Activated CD4-positive, alpha-beta T cell treated with anti-CD3 and anti-CD28 coated beads for 4 hours (primary cell): Measurements from ENCODE around the gene HAND2.

ENCODE experiments used
- DNase-seq, 2 donors: peaks; one replicate each; pipeline ENCODE4 v3.0.0-alpha.2; 2020

The HAND2 gene

DNA sequence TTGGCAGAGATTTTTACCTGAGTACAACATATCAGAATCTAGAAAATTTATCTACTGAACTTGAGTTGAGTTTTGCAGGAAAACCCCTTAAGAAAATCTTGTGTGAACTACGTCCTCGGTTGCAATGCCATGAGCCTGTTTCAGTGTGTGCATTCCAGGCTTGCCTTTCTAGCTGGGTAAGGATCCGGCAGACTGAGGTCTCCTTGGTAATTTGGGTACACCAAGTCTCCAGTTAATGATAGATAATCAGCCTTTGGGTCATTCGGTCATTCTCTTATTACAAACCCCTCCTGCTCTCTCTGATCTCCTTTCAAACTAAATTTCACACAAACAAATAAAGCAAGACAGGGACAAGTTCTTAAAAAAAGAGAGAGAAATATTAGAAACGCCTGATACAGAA, 5.9 kb upstream of the HAND2 start:
- DNase-seq: no peak

DNA sequence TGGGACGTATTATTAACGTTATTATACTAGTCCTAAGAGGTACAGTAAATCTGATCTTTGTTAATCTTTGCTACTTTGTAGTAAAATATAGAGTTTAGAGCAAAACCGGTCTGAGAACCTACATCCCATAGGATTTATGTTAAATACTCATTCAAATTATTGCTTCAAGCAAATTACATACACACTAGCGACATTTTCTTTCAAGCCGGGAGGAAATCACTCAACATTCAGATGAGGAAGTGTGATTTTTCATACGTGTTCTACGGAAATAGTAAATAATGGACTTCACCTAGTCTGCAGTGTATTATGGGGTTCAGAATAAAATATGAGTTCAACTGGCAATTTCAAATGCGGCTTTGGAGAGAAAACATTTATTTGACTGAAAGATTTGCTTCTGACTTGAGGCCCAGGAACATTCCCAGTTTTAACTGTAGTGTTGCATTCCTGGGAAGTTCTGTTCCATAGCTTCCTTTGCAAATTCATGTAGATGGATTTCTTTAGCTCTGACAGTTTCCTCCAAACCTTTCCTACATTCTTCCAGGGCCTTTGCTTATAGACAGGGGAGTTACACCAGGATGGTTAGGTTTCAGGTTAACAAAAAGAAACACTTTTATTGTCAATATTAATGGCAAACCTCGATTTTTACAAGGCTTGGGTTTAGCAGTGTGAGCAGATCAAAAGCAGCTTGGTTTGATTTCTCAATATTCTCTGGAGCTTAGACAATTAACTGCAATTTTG, 5.3 kb upstream of the HAND2 start:
- no peak for DNase-seq

DNA sequence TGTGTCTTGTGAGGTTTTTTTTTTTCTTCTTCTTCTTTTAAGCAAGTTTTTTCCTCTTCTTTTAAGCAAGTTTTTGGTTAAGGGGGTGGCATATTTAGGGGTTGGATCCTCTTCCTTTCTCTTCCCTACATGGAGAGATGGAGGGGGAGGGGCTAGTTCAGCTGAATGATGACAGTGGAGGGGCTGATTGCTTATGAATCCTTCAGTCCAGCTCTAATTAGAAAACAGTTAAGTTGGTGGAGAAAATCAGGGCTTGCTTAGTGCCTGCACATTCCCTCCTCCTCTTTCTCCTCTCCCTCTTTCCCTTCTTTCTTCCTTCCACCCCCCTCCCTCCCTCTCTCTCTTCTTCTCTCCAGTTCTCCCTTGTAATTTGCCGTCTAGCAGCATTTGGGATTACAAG, 4.4 kb upstream of the HAND2 start:
- DNase-seq: no peak

DNA sequence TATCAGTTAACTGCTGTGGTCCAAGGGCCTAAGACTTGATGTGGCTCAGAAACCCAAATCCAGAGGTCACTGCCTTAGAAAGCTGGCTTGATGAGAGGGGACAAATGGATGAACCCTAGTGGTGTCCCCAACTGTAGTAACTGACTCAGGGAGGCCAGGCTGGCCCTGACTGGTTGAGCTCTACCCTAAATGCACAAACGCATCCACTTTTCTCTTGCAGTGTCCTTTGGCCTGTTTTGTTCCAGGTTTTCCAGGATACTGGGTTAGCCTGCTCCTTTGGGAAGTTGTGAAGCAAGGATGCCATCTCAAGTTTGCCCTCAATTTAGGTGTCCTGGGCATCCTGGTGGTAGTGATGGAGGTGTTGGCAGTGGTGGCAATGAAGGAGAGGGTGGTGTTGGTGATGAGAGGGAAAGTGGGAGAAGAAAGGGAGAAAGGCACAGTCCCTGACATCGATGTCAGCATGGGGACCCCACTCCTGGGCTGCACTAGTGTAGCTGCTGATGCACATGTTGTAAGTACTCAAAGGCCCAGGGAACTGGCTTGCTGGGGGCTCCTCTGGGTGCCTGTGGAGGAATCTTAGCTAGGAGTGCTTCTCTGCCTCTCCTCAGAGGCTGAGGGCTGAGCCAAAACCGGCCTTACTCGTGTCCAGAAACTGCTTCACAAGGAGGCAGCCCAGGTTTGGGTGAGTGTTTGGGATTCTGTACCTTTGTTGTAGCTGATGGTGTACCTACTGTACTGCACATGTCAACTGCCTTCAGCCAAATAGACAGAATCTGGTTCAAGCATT, 2.9 kb upstream of the HAND2 start:
- DNase-seq: no peak

DNA sequence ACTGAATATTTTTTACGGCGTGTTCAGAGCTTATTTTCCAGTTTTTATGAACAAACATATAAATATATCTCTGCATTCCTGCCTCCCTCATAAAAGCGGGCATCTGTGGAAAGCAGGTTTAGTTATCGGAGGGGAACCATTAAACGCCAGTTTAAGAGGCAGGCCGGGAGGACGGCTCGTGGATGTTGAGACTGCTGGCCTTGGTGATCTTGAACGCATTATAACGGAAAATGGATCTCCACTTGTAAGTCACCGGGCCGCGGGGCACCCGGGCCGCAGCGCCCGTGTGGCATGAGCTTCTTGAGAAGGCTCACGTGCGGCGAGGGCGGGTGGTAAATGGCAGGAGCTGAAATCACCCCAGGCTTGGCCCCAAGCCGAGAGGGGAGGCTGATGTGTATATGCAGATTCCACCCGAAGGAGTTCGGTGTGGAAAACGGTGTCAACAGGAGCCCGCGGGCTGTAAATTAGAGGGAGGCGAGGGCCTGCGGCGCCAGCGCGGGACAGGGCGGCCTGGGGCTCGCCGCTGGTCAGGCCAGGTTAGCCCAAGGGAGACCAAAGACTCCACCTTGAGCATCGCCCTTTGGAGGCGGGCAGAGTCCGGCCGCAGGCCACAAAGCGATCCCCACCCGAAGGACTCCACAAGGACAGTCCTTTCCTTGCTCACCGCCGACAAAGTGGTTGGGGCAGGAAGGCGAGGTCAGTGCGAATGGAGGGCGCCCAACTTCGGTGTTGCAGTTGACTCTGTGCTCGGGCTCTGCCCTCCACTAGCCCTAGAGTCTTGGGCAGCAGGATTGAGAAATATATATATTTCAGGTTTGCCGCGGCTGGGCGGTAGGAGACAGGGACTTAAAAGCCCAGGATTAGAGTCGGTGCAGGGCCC, 1.3 kb upstream of the HAND2 start:
- no peak for DNase-seq

DNA sequence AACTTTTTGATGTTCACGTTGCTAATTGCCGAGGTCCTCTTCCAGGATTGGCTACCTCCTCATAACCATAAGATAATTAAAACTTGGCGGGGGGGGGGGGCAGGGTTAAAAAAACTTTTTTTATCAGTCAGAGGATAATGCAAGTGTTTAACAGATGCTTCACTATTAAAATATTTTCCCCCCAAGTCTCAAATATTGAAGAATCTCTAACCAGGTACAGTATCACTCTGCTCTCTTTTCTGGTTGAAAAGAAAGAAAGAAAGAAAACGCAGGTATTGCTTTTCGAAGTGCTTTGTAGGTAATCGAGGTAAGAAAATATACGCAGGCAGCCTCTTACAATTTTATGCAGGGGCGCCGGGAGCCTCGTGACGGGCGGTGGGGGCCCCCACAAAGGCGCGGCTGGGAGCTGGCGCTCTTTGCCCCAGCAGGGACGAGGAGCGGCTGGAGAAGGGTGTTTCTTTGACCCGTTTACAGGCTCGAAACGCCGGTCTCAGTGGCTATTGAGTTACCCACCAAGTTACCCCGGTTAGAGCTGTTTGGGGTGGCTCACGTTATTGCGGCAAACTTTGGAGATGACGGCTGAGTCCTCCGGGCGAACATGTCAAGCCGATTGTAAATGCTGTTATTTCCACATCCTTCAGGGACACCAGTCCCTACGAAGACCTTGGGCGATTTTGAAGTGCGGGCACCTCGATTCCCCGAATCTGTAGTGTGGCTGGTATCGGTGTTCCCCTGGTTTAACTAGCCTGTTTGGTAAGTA, 477 bp upstream of the HAND2 start:
- no peak for DNase-seq

DNA sequence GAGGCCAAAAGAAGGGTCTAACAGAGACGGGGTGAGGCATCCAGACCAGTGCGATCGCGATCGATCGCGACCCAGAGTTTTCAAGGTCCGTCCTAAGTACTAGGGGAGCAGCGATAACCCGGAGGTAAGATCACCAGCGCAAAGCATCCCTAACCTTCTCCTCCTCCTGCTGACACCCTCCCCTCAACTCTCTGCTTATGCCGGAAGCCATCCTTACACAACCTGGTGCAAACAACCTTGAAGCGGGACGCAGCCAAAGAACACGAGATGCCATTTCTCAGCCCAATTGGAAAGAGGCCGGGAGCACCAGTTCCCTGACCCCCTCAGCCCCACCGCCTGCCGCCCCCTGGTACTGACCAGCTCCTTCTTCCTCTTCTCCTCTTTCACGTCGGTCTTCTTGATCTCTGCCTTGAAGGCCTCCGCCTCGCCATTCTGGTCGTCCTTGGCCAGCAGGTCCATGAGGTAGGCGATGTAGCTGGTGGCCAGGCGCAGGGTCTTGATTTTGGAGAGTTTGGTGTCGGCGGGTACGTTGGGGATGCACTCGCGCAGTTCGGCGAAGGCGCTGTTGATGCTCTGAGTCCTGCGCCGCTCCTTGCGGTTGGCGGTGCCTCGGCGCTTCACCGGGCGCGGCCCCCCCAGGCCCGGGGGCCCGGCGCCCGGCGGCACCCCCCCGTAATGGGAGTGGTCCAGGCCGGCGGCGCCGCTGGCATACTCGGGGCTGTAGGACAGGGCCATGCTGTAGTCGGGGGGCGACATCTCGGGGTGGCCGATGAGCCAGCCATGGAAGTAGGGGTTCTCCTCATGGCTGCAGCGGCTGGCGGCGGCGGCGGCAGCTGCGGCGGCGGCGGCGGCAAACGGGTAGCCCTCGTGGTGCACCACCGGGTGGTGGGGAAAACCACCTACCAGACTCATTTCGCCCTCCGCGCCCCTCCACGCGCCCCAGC, 1.4 kb downstream of the HAND2 start:
- DNase-seq: no peak

DNA sequence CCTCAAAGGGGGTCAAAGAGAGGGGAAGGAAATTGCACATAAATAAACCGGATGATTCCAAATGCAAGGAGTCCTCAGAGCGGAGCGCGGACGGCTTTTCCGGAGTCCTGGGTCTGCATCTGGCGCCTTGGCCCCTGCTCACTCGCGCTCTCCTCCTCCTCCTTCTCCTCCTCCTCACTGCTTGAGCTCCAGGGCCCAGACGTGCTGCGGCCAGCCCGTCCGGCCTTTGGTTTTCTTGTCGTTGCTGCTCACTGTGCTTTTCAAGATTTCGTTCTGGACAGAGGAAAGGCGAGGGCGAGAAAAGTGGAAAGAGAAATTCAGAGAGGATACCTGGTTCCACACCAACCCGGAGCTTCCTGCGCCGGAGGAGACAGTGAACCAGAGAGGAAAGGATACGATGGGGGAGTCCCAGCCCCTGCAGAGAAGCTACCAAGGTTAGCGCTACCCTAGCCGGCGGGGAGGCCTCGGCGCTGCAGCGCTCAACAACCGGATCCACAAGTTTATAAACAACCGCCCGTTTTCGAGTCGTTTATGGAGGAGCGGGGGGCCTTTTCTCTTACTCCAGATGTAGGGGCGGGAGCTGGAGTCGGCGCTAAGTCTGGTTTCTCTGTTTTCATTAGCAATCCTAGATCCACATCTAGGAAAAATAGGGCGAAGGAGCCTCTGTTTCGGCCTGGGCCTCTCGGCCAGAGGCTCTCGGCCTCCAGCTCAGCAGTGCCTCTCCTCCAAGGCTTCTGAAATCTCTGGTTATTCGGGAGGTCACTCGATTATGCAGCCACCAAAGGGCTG, 2.7 kb downstream of the HAND2 start:
- no peak for DNase-seq

DNA sequence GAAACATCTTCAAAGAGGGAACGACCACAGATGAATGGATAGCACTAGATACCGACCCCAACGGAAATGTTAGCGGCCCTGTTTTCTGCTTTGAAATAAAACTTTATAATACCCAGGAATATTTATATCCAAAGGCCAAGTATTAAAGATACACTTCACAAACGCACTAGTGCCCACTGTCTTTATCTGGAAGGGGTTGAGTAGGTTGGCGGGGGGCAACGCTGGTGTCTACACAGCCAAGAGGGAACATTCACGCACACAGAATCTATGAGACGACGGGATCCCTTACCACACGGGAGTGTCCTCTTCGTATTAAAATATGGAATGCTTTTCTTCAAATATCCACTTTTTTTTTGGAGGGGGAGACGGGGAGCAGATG, 3.3 kb downstream of the HAND2 start:
- DNase-seq: no peak

DNA sequence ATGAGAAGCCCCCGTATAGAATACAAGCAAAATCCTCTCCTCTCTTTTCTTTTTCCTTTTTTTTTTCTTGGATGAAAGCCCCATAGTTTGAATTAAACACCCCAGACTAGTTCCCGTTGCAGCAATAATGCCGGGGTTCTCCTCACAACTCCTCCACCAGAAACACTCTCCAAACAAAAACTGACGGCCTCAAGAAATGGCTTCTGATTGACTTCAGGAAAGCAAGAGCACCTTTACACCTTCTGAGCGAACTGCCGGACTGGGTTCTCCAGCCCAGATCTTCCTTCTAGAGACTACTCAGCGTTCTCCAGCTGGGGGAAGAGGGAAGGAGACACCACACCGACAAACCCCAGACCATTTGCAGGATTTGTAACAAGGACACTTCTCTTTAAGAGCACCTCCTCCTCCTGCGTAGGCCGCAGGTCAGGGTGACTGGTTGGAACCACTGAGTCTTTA, 4.0 kb downstream of the HAND2 start:
- DNase-seq: no peak

DNA sequence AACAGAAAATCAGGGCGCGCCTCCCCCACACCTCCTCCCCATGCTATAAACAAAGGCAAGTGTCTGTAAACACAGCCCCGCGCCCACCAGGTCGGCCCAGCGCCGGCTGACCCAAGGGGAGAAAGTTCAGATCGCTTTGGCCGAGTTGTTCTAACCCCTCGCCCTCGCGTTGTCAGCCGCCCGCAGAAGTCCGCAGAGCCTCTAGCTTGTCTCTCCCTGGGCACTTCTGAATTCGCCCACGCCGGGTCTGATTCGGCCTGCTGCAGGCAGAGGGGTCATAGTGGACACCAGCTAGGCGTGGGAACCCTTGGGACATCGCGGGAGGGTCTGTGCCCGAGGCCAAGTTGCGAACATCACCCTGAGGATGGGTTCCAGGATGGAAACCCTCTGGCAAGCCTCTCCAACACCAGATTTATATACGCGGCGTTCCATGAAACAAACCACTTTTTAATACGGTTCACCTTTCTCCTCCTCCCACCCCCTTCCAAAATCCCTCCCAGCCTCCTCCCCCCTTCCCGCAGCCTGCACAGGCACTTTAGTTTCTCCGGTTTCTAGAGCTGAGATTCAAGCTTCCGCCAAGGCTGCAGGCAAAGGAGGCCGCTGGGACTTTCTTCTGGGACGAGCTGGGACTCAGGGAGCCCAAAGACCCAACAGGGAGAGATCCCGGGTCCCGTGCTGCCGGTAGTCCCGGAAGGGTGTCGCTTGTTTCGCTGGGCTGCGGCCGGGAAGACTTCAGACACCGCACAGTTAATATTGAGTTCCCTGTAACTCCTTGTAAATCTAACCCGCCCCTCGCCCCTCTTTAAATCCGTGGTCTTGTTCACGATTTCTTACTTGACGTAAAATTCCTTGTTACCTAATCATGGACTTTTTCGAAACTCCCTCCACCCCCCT, 4.7 kb downstream of the HAND2 start:
- no peak for DNase-seq

DNA sequence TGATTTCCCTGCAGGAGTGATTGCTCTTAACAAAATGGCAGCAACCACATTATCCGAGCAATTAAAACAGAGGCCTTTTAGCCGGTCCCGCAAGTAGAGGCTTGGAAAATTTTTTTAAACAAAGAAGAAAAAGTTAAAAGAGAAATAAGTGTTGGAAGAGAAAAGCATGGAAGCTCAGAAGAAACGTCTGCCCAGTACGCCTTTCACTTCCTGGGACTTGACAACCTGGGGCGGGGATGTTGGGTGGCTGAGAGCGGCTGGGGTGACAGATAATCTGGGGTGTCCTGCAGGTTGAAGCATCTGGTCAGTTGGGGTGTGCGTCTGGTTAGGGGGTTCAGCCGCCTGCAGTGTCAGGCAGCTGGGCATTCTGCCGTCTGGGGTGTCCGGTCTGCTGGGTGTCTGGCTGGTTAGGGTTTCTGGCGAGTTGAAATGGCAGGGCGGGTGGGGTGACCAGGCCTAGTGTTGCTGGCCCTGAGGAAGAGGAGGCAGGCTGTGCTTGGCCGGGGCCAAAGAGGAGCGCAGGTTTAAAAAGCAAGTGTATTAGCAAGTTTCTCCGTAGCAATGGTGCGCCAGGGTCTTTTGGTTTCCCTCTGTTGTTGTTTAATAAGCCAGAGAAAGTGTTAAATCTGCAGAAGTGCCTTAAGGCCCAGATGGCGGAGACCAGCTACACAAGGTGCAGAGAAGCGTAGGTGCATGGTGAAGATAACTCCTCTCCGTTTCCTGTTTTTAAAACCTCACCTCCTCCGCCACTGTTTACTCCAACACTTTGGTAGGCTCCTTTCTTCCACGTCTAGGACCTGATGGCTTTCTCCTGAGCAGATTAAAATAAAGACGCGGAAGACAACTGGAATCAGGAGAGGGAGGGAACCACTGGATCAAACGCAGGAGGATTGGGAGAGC, 5.6 kb downstream of the HAND2 start:
- DNase-seq: no peak

DNA sequence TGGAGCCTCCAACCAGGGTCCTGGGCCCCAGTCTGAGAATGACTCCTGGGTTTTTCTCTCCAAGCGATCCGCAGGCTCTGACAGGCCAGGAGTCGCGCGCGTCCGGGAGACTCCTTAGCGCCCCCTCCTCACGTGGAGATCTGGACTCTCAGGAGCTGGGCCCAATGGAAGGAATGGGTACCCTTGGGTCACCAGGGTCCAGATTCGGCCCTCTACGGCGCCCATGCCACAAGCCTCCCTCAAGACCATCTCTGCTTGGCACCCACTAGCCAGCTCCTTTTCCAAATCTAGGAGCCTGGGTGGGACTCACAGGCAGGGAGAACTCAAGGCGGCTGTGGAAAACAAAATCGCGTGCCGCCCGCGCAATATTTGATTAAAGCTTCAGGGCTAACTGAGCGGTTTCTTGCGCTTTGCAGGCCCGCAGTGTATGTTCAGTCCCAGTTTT, 7.1 kb downstream of the HAND2 start:
- no peak for DNase-seq

DNA sequence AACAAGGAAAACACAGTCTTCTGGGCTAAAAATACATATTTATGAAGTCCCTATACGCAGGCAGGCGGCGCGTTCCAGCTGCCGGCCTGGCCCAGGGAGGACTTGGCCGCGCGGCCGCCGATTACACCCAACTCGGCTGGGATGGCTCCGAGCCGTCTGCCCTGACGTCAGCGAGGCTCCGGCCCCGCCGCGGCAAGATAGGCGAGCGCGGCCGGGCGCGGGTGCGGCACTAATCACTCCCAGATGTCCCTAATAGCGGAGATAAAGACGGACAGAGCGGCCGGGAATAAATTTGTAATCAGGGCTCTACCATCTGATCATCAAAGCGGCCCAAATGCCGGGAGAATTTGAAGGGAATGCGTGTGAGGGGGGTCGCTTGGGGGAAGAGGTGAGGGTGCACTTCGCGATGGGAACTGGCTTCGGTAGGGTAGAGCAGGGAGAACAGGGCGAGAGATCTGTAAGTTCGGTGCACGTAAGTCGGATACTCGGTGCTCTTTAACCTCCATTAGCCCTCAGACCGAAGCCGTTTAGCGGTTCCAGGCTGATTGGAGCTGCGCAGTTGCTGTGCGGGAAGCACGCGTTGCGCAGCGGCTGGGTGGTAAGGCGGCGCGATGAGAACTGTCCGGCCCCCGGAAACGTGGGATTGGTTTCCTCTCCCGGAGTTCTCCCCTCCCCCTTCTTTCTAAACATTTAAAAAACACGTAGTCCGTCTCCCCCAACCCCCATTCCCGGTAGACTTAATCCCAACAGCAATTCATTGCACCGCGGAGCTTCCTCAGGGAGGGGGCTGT, 7.7 kb downstream of the HAND2 start:
- DNase-seq: no peak

DNA sequence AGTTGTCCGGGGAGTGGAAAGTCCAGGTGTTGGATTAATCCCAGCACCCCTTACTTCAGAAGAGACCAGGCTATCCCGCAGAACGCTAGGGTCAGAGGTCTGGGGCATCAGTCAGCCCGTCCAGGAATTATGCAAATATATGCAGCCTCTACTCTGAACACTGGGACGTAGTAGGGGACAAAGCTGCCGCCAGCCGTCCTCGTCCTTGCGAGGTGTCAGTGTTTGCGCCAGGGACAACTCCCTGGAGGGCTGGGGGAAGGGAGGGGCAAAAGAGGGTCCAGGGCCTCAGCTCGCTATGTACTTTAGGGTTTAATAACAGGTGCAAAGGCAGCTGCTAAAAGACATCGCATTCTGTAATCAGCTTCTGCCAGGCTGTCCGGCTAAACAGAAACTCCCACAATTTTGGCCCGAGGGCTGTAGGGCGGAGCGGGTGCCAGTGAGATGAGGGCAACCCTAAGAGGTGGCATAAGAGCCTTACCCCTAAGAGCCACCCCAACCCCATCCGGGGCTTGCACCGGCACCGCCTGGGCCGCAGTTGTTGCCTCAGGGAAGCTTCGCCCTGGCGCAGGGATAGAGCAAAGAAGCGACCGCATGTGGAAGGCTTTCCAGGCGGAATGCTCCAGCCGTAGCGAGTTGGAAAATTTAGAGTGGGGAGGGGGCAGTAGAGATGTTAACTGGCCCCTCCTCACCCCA, 8.4 kb downstream of the HAND2 start:
- DNase-seq: no peak

DNA sequence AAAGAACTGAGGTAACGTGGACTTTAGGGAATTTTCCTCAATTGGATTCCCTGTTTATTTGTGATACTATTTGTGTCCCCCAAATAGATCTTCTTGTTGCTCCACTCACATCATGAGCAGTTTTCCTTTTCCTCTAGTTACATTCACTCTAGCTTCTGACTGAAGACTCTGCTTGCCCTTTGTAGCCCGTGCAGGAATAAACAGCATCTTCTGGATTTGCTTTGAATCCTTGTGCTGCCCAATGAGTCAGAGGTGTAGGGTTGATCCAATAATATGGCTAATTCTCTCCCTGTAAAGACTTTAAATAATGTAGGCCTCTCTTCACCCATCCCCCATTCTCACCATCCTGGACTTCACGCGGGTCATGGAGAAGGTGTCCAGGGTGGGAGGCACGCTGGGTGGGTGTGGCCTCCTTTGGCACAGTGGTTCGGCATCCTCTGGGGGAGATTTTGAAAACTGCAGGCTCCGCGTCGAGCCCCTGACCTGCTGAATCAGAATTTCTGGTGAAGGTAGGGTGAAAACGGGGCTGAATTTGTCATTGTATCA, 9.0 kb downstream of the HAND2 start:
- no peak for DNase-seq
